Lung (tissue), 12 donors: Measurements from ENCODE around the gene CYP51A1. TPM values are rescaled to one million over a fixed set of nuclear protein-coding genes. Genes with fewer than 3 reads are reported as not detected.

Experiments used
- ATAC-seq: fragments of 200-7000 bp; cut with Tn5 transposase; one replicate; pipeline ENCODE4 v1.9.1; 2020; ENCODE audit warnings: moderate number of reproducible peaks; ENCODE audit not compliant: insufficient read depth, low FRiP score
- DNase-seq, 3 donors: peaks; one replicate each; pipeline ENCODE4 v3.0.0-alpha.2; 2013 to 2017
- H3K27ac ChIP-seq, 2 donors: one replicate each; pipeline ENCODE4 v1.5.1; 2013; ENCODE audit warnings: mild to moderate bottlenecking in 2 of 2, moderate library complexity in 2 of 2, control low read depth in 1 of 2, inconsistent platforms in 1 of 2, low read depth in 1 of 2, low read length in 1 of 2
- H3K27me3 ChIP-seq, 3 donors: one replicate each; pipeline ENCODE4 v1.5.1; 2013; ENCODE audit warnings: low read length in 2 of 3; ENCODE audit not compliant: control insufficient read depth in 3 of 3, insufficient read depth in 3 of 3
- H3K36me3 ChIP-seq, 4 donors: one replicate each; pipeline ENCODE4 v1.5.1; 2013; ENCODE audit warnings: low read length in 4 of 4, mild to moderate bottlenecking in 1 of 4, moderate library complexity in 1 of 4; ENCODE audit not compliant: control insufficient read depth in 4 of 4, insufficient read depth in 4 of 4
- H3K4me1 ChIP-seq, 5 donors: one replicate each; pipeline ENCODE4 v1.5.1; 2013; ENCODE audit warnings: low read length in 5 of 5, mild to moderate bottlenecking in 2 of 5, moderate library complexity in 1 of 5; ENCODE audit not compliant: control insufficient read depth in 5 of 5, insufficient read depth in 5 of 5
- H3K4me3 ChIP-seq: one replicate; pipeline ENCODE4 v1.5.1; 2013; ENCODE audit warnings: mild to moderate bottlenecking, control low read depth, moderate library complexity
- H3K9ac ChIP-seq, 2 donors: one replicate each; pipeline ENCODE4 v1.5.1; 2013; ENCODE audit warnings: low read length in 2 of 2, control low read depth in 1 of 2; ENCODE audit not compliant: insufficient read depth in 1 of 2
- H3K9me3 ChIP-seq, 4 donors: one replicate each; pipeline ENCODE4 v1.5.1; 2013; ENCODE audit warnings: low read length in 3 of 4, mild to moderate bottlenecking in 1 of 4, moderate library complexity in 1 of 4; ENCODE audit not compliant: control insufficient read depth in 4 of 4, insufficient read depth in 3 of 4
- WGBS, 2 donors: extraction: QIAGEN DNeasy Blood & Tissue Kit; methylation state at CpG; one replicate each; pipeline ENCODE4 v1.1.7; 2013; 5-methylcytosine and 5-hydroxymethylcytosine counted together
- polyA plus RNA-seq, 2 donors: library from polyadenylated mRNA; stranded (reverse); fragments of 200-250 nt; gene quantifications; one replicate each; pipeline ENCODE4 v1.2.1, GENCODE V29; 2013
- total RNA-seq, 2 donors: library from RNA; depleted of rRNA in 1 of 2; stranded (reverse); fragments of >200 nt in 1 of 2; gene quantifications; one replicate each; pipeline ENCODE4 v1.2.1, GENCODE V29; 2014 to 2021
- TF ChIP-seq, protein P1 (sequence below): IDR thresholded peaks from 2 replicates; pipeline ENCODE4 v1.5.1; 2012; ENCODE audit warnings: mild to moderate bottlenecking; ENCODE audit errors: control extremely low read depth, extremely low read depth
- donor health status: control.
- donor health status: control.
- donor health status: Bipolar disorder and iron deficiency.
- donor health status: healthy.
- donor health status: DM: yes; HTN: yes; CAD: no.

The CYP51A1 gene
- total and polyA plus RNA-seq, 4 donors, result 49.8 to 211 (median 117) TPM

GRCh38 chr7:92161271-92161670 is 27.0 kb upstream of the CYP51A1 start:
- Histone ChIP-seq H3K27me3 (no peaks in the 10 kb centered on the region), H3K9ac (no peak overlapping the region), H3K4me1 (no peaks in the 10 kb centered on the region), H3K27ac (no peak overlapping the region), H3K9me3 (no peaks in the 10 kb centered on the region), H3K36me3 (no peaks in the 10 kb centered on the region), H3K4me3 (no peak overlapping the region)
- DNase-seq (no peak), ATAC-seq (no peak)
- TF ChIP-seq, protein P1, sequence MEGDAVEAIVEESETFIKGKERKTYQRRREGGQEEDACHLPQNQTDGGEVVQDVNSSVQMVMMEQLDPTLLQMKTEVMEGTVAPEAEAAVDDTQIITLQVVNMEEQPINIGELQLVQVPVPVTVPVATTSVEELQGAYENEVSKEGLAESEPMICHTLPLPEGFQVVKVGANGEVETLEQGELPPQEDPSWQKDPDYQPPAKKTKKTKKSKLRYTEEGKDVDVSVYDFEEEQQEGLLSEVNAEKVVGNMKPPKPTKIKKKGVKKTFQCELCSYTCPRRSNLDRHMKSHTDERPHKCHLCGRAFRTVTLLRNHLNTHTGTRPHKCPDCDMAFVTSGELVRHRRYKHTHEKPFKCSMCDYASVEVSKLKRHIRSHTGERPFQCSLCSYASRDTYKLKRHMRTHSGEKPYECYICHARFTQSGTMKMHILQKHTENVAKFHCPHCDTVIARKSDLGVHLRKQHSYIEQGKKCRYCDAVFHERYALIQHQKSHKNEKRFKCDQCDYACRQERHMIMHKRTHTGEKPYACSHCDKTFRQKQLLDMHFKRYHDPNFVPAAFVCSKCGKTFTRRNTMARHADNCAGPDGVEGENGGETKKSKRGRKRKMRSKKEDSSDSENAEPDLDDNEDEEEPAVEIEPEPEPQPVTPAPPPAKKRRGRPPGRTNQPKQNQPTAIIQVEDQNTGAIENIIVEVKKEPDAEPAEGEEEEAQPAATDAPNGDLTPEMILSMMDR, result no peak
- WGBS, 2 donors, result 87 to 88% methylated on average over 1 of the region's 1 CpG

DNA sequence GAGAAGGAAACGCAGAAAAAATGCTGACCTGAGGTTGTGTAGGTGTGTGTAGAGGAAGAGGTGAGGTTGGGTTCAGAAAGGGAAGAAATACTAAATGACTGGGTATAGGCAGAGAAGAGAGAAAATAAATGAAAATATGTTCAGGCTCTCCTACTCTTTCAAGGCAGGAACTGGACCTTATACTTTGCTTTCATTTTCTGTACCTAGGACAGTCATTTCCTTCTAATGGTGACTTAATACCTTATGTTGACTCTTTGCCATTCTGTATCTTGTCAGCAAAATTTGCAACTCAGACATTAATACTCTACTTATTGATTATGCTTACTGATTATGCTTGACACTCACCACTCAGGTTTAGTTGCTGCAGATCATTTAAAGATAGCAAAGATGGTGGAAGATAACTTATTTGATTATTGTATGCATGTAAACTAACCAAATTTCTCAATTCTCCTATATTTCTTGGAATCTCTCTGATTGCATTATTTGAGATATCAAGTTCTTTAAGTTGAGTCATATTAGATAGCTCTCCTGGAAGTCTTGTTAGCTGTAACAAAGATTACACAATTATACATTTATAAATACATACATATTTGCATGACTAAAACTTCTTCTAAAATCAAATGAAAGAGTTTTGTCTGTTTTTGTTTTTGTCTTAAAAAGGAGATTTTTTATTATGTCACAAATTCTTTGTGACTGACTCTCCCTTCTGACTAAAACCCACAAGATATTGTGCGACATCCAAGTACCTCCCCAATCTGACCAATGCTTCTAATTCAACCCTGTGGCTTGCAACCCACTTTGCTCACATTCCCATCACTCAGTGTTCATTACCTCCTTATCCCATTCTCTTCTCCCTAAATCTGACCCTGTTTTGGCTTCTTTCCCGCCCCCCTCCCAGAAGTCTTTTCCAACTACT is 24.6 kb upstream of the CYP51A1 start:
- H3K4me1 ChIP-seq, result no peaks in the 10 kb centered on the region
- DNase-seq (no peak), ATAC-seq (no peak)
- TF ChIP-seq, protein P1, result no peak
- no peaks in the 10 kb centered on the region for H3K27me3 ChIP-seq
- no peak overlapping the region for H3K4me3 ChIP-seq
- no peak overlapping the region for H3K27ac ChIP-seq
- H3K9me3 ChIP-seq, result no peaks in the 10 kb centered on the region
- no peaks in the 10 kb centered on the region for H3K36me3 ChIP-seq
- H3K9ac ChIP-seq, result no peak overlapping the region
- WGBS, 2 donors, result 93% methylated on average over 3 of the region's 3 CpGs

- Histone ChIP-seq H3K27me3 (no peaks in the 10 kb centered on the region), H3K4me1 (no peaks in the 10 kb centered on the region), H3K36me3 (no peaks in the 10 kb centered on the region), H3K27ac (no peak overlapping the region), H3K4me3 (no peak overlapping the region), H3K9me3 (no peaks in the 10 kb centered on the region), H3K9ac (no peak overlapping the region)
- DNase-seq, result no peak
- TF ChIP-seq, protein P1, result no peak
- no peak for ATAC-seq
These were observed 22.7 kb upstream of the CYP51A1 start for GRCh38 chr7:92156990-92157389.
